GM19035 (cell line): ENCODE measurements around the gene GALNT10.

Experiments
- ATAC-seq: cut with Tn5 transposase; IDR thresholded peaks from one replicate; pipeline ENCODE4 v1.9.1; 2021; ENCODE audit not compliant: unreplicated experiment

GALNT10 gene

DNA sequence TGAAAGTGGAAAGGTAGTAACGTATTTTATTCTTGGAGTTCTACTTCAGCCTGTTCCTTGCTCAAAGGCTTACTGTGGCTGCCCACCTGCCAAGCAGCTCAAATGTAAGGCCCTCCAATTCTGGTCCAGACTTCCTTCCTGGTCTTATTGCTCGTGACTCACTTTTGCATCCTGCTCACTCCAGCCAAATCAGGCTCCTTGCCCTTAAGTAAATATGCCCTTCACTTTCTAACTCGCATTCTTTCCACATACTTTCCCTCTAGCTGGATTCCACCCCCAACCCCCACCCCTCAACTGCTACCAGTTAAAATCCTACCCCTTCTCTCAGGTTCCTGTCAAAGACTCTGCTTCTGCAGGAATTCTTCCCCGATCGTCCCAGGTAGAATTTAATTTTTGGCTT is 96.6 kb downstream of the GALNT10 start:
- ATAC-seq, result no peak

DNA sequence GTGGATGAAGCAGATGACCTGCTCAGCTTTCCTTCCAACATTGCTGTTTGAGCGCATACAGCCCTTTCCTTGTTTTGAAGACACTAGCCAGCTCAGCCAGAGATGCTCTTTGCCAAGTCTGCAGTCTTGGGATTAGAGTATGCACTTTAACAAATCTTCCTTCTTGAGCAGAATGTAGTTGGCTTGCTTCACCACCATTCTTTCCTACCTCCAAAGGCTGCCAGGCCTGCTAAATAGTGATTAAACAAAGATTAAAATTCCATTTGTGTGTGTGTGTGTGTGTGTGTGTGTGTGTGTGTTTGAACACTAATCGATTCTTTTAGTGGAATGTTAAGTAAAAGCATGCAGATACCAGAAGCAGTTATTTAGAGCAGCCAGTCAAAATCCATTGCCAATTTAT is 97.6 kb downstream of the GALNT10 start:
- ATAC-seq, result no peak

DNA sequence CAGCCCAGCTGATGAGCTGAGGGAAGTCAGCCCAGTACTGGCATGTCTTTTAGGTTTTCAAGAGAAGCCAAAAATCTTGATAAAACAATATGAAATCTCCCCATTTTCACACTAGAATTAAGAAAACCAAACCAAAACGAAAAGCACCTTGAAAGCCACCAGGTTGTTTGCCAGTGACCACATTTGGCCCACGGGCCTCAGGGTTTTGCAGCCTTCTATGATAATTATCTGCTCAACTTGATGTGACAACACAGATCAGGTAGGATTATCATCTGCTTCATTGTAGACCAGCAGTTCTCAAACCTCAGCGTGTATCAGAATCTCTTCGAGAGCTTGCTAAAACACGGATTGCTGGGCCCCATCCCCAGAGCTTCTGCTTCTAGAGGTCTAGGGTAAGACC is 101.4 kb downstream of the GALNT10 start:
- no peak for ATAC-seq

DNA sequence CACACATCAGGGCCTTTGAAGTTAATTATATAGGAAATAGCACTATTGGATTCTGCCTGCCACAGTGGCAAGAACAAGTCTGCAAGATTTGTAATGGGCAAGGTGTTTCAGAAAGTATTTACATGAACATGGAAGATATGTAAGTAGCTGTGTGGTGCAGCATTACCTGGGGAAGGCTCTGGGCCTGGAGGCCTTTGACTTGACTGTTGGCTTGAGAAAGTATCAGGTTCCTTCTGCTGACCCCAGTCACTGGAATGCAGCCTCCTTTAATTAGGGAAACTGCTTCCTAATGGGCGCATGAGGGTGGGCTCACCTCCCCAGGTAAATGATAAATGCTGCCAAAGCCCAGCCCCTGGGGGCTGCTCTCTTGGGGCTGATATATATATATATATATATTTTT is 102.7 kb downstream of the GALNT10 start:
- no peak for ATAC-seq

DNA sequence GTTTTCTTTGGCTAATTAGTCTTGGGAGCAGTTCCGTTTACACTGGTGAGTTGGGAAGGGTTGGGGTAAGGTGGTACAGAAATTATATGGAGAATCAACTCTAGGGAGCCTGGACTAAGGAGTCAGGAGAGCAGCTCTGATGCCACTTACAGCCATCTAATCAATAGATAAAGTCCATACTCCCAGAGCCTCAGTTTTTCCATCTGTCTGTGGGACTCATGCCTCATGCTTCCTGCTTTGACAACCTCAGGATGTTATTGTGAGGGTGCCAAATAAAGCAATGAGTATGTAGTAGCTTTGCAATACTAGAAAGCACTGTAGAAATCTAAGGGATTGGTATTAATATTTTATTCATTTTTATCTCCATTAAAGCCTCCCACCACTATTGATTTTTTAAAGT is 105.0 kb downstream of the GALNT10 start:
- no peak for ATAC-seq

DNA sequence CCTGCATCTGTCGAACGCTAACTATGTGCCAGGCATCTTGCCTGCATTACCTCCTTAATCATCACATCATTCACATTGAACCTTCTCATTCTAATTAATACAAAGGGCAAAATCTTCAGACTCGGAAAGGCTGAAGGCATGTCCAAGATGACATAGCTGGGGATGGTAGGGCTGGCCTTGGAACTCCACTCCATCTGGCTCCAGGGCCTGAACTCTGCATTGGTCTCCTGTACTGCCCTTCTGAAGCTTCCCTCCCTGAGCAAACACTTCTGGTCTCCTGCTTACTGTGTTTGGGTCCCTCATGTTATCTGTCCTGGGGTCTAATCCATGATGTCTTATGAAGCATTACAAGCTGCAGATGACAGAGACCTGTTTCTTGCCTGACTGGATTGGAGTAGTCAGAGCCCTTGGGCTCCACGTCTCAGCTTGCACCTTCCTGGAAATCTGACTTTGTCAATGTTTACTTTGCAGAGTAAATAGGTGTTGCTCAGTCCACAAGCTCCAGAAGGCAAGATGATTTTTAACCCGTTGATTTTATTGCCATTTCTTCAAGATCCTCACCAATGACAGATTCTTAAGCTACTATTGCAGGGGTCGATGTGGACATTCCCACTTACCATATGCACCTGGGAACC is 106.1 kb downstream of the GALNT10 start:
- ATAC-seq, result no peak

DNA sequence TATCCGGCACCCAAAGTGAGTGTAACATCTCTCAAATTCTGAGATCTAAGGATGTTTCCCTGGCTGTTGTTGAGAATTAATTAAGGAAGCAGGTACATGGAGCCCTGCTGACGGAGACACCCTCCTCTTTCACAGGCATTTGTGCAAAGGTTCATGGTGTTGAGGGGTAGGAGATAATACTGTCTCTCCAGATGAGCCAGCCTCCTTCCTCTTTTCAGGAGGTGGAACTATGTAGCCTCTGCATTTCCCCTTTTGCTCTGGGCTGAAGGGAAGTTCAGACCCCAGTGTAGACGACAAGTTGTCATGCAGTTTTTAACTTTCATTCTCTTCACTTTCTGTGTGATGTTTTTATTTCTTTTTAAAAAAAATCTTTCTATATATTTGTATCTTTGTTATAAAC is 107.5 kb downstream of the GALNT10 start:
- no peak for ATAC-seq

DNA sequence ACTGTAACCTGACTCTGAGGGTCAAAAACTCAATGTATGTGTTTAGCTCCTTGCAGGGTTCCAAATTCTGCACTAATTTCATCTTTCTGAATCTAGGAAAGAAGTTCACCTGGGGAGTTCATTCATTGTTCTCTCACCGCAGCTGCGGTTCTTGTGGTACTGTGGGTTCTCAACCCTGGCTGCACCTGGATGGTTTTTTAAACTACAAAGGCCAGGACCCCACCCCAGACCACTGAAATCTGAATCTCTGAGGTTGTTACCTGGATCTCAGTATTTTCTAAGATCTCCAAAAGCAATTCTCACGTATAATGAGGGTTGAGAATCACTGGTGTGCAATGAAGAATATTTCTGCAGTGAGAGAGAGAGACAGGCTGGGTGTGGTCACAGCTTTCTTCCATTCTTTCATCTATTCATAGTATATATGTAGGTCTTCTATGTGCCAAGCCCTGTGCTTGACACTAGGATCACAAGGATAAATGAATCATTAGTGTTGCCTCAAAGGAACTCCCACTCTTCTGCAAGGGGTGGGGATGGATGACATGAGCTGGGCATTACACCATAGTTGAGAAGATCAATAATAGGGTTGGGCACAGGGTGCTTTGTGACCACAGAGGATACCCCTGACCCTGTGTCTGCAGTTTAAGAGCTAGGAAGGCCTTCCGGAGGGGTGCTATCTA is 109.8 kb downstream of the GALNT10 start:
- ATAC-seq, result no peak

DNA sequence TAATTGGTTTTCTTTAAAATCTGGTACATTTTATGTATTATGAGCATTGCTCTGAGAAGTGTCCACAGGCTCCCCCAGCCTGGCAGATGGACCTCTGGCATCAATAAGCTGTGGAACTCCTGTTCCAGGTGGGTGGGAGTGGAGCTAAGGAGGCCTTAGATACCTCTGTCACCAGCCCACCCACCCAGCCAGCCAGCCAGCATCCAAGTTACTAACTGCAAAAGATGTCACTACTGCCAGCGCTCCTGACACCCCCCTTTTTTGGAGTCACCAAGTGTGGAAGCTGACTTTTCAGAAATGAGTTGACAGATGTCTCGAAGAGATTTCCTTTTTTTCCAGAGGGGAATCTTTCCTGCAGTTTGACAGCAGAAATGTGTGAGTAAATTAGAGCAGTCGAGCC is 111.2 kb downstream of the GALNT10 start:
- ATAC-seq, result no peak

DNA sequence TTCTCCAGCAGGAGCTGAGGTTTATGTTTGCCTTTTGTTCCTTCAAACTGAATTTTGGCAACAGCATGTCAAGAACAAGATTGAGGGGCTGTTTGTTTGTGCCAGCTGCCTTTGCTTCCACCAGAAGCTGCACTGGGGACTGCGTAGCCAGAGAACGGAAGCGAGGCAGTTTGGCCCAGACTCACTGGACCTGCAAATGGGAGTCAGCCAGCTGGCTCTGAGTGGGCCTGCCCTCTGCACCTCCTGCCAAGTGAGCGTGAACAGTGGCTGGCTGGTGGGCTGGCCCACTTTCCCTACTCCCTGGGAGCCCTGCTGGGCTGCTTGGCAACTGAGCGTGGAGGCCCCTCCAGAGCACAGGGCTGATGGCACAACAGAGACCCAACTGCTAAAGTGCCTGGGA is 111.6 kb downstream of the GALNT10 start:
- no peak for ATAC-seq

DNA sequence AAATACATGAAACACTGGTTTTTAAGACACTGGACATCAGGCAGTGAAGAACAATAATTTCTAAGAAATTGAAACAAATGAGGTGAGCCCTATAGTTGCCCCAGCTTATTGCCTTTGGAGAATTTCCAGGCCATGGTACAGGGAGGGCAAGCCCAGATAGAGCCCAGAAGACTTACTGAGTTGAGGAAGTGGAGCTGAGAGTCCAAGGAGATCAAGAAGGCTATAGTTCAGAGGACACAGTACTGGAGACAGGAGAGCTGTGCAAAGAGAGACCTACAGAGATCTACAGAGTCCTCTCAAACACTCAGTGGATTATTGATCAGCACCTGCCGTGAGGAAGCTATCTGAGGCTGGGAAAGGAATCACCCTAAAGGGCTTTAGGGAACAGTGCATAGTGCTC is 112.6 kb downstream of the GALNT10 start:
- ATAC-seq, result no peak

DNA sequence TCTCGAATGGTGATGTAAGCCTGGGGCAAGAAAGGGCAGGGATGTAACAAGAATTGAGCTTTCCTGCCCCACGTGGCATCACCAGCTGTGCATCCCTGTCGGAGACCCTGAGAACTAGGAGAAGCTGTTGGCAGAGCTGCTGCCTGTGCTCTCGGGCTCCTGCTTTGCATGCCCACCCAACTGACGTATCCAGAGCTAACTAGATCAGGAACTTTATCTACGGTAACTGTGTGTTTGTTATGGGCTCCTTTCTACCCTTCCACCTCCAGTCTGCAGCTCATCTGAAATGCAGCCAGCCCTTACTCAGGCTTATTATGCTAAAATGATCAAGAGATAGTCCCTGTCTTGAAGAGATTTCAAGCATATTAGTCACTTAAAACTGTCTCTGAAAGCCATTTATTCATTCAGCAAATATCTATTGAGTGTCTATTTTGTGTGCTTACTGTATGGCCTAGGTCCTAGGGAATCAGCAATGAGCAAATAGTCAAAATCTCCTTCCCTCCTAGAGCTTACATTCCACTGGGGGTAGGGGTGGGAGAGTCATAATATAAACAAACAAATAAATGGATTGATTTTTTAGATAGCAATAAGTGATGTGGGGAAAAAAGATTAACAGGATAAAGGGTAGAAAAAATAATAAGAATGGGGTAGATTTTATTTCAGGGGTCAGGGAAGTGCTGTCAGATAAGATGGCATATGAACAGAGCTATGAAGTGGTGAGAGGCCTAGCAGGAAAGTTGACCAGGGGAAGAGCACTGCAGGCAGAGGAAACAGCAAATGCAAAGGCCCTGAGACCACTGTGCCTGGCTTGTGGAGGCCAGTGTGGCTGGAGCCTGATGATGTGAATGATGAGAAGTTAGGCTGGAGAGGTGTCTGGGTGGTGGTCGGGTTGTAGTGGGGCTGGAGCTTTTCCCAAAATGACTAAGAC is 118.2 kb downstream of the GALNT10 start:
- ATAC-seq, result no peak

DNA sequence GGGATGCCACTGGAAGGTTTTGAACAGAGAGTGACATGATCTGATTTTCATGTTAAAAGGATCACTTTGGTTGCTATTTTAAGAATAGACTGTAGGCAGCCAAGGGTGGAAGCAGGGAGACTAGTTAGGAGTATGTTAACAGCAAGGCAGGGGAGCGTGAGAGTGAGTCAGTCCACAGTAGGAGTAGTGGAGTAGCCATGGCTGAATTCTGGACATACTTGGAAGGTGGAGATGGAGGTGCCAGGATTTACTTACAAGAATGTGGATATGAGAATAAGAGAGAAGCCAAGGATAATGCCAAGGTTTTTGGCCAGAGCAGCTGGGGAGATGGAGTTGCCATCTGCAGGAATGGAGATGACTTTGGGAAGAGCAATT is 118.8 kb downstream of the GALNT10 start:
- ATAC-seq, result no peak

DNA sequence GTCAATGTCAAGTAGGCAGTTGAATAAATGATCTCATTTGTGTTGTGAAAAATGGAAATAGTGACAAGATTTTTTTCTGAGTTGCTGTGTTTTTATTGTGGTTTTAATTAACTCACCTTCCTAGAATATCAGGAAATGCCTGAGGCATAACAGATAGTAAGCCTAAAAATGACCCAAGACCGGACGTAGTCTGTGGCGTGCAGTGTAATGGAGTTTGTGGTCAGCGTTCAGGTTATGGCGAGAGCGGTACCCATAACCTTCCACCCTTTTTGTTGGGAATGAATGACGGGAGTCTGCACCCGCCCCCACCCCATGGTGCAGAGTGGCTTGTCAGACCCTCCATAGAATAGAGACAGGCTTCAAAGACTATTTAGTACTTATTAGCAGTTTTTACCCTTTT is 119.3 kb downstream of the GALNT10 start:
- no peak for ATAC-seq

DNA sequence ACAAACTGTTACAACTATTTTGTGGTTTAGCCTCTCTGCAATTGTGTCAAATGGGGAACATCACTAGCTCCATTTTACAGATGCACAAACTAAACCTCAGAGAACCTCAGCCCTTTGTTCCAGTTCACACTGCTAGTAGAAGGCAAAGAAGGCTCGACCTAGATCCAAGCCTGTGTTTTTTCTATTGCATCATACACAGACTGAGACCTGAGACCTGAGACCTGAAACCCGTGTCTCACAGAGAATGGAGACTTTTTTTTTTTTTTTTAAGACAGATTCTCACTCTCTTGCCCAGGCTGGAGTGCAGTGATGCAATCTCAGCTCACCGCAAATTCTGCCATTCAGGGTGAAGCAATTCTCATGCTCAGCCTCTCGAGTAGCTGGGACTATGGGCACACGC is 120.8 kb downstream of the GALNT10 start:
- ATAC-seq, result peak; percentile 68

DNA sequence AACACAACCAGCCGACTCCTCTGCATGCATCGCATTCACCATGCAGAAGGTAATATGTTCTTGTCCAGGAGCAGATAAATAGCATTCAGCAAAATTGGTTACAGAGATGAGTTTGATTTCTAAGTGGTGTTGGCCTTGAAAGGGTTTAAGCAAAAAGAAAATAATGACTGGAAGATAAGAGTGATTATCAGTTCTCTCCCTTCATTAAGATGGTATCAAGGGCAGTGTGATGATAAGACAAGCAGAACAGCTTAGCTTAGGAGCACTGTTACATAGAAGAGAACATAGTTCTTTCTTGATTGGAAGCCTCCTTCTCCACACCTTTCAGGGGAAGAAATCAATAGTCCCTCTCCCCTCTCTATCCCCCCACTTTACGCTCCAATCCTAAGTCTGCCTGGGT is 121.5 kb downstream of the GALNT10 start:
- no peak for ATAC-seq

DNA sequence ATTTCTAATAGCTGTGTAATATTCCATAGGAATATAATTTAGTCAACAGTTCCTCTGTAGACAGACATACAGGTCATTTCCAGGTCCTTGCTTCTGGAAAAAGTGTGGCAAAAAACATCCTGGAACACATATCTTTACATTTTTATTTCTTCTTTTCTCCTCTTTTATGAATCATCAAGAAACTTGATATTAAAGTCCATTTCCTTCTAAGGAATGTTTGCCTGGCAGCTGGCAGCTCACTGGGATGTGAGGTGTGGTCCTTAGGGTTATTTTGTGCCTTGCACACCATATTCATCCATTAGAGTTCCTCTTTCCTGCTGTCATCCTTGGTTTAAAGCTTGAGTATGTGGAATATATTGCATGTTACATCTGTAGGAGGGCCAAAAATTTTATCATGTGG is 122.0 kb downstream of the GALNT10 start:
- no peak for ATAC-seq

DNA sequence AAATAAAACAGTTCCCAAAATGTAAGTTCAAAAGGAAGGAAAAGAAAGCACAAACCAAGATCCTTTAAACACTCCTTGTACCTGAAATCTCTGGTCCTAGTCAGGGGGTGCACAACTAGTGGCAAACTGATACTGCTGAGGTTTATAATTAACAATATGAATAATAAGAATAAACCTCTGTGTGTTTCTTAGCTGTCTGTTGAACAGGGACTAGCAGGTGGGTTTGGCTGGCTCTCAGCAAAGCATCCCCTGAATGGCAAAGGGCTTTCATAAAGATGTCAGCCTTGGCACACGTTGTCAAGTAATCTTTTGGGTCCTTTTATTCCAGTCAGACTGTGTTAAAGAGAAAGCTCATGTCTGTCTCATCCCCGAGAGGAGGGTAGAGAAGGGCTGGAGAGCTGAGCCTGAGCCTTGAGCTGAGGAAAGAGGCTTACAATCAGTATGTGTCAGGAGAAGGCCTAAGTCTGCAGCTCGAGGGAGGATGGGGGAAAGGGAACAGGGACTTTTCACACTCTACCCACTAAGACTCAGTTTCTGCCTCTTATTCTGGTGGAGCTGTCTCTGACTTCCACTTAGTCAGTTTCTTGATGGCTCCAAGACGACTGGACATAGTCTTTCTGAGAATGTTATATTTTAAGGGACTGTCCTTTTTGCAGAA is 123.0 kb downstream of the GALNT10 start:
- no peak for ATAC-seq

DNA sequence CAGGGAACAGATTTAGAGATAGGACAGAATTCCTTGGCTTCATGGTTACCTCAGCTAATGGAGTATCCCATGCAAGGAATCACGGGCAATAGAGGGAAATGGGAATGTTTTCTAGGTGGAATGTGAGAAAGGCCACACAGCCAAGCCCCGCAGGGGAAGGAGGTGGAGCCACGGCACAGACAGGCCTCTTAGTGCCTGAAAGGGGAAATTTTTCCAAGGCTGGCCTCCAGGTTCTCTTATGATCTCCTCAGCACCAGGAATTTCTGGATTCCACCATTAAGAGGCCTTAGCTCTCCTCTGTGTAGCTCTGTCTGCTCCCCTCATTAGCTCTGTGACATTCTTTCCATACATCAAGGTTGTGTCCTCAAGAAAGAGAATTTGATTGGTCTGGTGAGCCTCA is 124.7 kb downstream of the GALNT10 start:
- no peak for ATAC-seq

DNA sequence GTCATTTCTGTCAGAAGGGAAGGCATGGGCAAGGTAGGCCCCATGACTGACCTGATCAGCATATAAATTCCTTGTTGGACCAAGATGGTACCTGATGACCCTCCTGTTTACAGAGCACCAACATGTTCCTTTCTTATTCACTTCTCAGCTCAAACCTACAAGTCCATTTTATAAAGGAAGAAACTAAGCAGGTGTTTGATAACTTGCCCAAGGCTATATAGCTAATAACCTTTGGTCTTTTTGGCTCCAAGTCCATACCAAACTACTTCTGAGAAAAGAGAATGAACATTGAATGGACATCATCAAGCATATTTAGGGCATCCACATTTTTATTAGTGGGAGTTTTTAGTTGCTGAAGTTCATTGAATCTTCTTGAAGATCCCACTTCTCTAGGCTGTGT is 125.2 kb downstream of the GALNT10 start:
- ATAC-seq, result no peak

DNA sequence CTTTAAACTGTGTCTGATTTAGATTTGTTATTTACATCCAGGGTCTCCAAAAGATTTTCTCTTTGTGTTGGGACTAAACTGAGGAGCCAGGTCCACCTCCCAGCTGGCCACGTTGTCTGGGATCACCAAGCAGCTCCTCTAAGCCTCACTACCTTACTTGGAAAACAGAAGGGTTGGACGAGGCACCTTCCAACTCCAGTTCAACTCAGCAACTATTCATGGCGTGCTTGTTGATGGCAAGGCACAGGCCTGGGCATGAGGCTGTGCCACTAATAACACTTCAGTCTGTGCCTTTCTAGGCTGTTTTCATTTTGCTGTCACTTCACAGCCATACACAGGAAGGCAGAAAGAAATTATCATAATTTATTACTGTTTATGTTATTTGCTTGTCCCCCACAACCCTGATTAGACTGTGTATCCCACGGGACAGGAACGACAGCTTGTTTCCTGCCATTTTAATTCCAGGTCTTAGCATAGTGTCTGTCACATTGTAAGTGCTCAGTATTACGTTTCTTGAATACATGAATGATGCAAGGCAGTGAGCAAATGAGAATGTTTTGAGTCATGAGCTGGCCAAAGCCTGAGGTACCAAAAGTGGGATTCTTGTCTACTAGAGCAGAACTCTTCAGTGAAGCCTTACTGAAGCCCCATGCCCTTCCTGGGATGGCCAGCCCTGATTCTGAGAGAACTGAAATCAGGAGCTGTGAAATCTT is 125.8 kb downstream of the GALNT10 start:
- no peak for ATAC-seq
